Endometrium (tissue), 2 donors: ENCODE results near the gene ZNF22.

ENCODE experiments used
- FAIRE-seq: peaks from 2 replicates; lab custom pipeline; 2012; peaks lifted over from hg19 to GRCh38; lab: Jason Lieb, UNC
- donor health status: control.
- donor health status: control.

Gene ZNF22

DNA sequence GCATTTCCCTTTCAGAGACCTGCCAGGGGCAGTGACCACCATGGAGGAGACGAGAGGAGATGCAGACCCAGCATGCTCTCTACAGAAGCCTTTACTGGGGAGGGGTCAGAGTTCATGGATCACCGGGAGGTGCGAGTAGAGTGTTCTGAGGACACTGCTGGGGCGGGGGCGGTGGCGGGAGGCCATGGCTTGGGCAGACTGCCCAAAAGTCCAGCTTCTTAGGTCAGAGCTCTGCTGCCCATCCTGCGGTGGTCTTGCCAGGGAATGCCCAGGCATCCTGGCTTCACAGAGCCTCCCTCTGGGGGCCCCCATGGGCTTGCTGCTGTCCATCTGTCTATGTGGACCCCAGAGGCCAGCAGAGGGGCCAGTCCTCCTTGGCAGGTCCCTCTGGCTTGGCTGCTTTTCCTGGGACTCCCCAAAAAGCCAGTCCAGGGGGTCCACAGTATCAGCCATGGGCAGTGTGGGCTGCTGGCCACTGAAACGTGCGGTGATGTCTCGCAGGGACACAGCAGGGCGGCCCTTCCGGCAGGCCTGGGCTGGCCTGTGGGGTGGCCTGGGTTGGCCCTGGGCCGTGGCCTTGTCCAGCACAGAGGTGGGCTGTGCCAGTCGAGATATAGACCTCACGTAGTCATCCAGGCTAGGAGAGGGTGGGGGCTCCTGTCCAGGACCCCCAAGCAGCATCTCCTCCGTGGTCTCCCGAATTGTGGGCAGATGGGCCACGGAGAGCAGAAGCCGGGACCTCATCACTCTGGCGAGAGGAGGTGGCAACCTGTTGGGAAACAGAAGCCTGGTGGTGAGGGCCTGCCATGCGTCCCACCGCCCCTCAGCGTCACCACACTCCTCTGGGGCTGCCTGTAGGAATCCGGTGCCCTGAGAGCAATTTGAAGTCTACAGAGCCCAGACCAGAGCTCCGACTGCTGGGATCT, 23.2 kb upstream of the ZNF22 start:
- FAIRE-seq = no peak

DNA sequence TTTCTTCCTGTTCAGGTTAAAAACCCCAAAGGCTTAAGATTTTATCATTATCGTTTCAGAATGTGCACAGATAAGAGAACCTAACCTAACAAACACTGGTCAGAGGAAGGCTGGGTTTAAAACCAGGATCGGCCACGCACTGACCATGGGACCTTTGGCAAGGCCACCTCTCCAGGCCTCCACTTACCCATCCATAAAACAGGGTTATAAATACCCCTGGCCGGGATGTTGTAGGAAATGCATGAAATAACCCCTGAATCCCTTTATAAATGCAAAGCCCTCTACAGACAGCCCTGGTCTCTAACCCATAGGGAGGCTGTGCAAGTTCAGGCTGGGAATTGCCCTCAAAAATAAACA, 22.5 kb upstream of the ZNF22 start:
- no peak for FAIRE-seq

DNA sequence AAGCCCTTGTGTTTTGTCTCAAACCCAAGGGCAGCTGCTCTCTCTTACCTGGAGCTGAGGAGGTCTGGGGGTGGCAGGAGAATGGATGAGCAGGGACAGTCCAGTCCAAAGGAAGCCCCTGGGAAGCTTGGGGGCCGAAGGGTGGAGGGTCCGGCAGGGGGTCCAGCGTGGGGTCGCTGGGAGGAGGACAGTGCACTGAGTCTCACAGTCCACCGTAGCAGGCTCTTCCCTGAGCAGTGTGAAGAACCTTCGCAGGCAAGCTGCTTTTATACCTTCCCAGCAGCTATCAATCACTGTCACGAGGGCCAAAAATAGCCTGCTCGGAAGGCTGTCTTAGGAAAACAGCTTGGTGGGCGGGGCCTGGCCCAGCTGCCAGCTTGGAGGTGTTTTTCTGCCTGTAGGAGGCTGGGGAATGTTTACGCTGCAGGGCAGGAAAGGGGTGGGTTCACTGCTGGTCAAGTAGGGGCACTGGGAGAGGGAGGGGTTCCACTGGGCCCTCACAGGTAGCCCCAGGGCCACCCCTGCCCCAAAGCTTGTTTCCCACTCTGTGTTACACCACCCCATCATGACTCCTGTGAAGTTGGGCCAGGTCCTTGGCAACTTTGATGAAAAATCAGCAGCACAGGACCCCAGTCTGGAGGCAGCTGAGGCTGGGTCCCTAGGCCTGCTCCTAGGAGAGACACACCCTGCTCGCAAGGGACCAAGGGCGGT, 22.0 kb upstream of the ZNF22 start, which contains the start of gene DEPP1:
TSS of gene DEPP1 (minus strand) at position 240 of the 711 bp plus-strand sequence. CDS start 779 bp downstream, outside the sequence.
- no peak for FAIRE-seq

DNA sequence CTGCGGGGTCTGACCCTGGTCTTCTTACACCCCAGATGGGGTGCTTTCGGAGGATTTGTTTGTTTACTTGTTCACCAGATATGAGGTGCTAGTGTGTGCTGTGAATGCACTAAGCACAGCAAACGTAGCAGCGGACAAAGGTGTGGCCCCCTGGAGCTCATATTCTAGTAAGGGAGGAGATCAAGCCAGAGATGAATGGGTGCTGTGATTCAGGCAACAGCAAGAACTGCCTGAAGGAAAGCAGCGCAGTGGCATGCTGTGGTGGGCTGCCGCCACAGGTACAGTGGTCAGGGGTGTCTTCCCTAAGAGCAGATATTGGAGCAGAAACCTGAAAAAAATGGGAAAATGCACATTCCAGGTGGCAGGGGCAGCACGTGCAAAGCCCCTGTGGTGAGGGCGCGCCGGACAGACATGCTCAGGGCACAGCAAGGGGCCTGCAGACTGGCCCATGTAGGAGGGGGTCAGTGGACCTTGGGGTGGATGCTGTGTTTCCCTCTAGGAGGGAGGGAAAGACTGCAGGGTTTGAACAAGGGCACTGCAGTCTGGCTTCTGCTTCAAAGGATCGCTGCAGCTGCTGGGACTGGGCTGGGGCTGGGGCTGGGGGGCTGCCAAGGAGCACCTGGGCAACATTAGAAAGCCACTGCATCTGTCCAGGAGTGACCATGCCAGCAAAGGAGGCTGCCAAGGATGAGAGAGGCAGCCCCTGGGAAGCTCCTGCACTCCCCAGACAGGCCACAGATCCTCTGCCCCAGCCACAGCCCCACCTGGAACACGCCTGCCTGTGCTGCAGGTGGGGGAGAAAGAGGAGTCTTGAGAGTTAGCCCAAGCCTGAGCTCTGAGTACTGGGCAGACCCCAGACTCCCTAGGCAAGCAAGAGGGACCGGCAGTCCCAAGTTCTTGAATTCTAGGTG, 21.2 kb upstream of the ZNF22 start:
- FAIRE-seq = no peak

DNA sequence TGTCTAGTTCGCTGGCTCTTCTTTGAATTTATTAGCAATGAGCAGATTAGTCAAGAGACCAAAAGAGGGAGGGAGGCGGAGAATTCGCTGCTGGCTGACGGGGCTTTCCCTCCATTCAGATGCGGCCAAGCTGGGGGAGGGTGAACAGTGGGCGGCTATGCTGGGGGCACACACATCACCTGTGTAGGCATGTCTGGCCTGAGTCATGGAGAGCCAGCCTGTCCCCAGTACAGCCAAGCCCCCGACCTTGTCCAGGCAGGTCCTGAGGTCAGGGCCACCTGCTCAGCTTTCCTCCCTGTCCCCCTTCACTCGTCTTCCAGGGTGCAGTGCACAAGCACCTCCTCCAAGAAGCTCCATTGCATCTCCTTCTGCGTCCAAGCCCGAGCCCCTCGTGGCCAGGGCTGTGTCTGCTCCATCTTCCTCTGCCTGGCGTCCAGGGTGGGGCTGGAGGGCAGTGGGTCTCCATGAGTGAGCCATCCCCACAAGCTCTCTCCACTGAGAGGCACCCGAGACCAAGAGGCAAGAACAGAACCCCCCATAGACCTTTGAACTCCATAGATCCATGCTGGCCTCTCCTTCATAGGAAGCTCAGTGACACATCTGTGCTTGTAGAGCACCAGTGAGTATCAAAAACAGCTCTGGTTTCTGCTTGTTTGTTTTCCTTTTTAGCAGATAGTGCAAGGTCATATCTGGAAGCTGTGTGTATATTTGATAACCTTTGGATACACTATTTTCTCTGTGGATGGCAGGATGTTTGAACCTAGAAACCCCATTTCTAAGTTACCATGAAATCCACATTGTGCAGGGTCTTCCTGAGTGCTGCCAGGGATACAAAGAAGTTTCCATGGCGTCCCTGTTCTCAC, 20.2 kb upstream of the ZNF22 start:
- FAIRE-seq = no peak

DNA sequence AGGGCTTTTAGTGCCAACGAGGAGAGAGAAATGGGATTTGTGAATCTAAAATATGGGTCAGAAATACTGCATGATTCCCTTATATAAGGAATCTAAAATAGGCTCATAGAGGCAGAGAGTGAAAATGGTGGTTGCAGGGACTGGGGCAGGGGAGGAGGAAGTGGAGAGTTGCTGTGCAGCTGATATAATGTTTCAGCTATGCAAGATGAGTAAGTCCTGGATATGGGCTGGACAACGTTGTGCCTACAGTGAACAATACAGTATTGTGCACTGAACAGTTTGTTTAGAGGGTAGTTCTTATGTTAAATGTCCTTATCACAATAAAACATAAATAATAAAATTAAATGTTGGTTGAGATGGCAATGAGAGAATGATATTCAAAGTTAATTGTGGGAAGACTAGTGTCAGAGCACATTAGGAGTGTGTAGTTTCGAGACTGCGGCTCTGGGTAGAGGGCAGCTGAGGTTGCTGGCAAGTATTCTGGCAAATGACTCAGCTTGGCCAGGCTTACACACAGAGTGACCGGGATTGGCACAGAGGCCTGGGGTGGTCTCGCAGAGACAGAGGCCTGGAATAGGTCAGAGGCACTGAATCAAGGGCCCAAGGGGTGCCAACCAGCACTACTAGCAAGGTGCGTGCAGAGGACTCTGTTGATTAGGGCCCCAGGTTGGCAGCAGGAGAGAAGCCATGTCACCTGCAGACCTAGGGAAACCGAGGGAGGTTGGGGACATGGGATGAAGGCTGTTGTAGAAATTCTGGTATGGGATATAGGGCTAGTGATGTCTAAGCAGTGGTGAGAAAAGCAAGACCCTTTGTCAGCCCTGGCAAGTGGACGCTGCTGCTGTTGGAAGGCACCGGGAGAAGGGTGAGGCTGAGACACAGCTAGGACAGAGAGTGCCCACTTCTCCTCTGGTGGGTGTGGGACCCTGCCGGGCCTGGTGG, 19.3 kb upstream of the ZNF22 start:
- FAIRE-seq = no peak

DNA sequence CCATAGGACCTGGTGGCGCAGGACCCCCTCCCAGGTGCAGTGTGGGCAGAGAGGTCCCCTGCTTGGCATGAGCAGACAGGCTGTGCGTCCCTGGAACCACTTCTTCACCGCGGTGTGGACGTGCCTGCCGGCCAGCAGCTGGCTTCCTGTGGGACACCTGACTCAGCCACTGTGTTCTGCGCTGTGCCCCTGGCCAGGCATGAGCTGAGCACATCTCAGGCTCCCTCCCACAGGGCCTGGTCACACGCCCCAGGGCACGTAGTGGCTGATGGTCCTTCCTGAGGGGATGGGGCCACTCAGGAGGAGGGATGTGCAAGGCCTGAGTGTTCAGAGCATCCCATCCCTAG, 18.6 kb upstream of the ZNF22 start:
- no peak for FAIRE-seq

DNA sequence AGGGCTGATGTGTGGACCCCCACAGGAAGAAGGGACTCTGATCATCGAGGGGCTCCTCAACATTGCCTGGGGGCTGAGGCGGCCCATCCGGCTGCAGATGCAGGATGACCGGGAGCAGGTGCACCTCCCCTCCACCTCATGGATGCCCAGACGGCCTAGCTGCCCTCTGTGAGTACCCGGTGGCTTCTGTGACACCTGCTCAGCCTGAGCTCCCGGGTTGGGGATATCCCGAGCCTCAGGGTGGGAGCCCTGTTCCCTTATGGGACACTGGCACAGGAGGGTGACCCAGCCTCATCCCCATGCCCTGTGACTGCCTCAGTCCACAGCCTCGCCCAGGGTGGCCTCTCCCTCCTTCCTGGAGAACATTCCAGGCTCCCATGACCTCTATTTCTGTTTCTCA, 18.2 kb upstream of the ZNF22 start:
- FAIRE-seq = no peak

DNA sequence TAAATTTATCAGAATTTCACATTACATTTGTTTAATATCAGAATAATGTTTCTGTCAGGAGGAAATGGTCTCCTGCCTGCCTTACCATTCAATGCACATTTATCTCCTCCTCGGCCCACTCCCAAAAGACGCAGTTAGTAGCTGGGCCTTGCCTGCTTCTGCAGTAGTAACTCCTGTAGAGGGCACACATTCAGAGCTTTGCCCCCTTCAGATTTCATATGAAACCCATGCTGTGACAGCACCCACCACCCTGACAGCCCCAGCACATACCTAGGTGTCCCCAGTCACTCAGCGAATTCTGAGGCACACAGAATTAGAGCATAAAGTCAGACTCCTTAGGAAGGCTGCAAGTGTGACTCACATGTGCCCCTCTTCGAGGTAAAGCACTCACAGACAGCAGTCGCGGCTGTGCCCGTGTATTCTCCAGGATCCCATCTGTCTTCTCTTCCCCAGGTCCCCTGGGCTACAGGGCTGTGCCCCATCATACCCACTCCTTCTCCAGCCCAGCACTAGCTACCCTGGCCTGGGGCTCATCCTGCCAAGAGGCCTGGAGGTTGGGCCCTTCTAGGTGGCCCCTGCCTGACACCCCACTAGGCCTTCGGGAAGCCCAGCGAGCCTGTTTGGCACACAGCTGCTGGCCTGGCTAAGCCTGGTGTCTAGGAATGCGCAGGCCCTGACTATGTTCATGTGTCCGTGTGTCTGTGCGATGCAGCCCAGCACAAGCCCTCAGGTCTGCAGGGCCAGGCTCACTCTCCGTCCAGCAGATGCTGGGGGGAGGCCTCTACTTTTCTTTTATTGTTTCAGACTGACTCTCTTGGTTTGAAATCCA, 17.4 kb upstream of the ZNF22 start:
- no peak for FAIRE-seq

DNA sequence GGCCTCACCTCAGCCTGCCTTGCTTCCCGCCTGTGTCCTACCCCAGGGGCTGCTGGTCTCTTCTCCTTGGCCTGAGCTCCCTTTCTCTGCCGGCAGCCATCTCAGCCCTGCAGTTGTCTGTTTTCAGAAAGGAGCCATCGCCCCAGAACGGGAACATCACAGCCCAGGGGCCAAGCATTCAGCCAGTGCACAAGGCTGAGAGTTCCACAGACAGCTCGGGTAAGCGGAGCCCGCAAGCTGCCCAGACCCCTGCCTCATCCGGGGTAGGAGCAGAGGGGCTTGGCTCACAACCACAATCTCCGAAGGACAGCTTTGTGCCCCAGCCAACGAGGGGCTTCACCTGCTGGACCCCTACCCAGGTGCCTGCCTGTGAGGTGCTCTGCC, 16.8 kb upstream of the ZNF22 start:
- no peak for FAIRE-seq

DNA sequence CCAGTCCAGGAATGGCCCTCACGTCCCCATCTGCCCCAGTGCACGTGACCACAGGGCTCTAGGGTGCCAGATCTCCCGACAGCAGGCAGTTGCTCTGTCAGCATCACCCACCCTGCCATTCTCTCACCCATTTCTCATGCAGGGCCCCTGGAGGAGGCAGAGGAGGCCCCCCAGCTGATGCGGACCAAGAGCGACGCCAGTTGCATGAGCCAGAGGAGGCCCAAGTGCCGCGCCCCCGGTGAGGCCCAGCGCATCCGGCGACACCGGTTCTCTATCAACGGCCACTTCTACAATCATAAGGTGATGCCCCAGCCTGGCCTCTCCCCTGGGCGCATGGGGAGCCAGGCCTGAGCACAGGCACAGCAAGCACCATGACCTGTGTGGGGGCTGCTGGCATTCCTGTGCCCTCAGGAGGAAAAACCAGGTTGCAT, 16.0 kb upstream of the ZNF22 start:
- no peak for FAIRE-seq

DNA sequence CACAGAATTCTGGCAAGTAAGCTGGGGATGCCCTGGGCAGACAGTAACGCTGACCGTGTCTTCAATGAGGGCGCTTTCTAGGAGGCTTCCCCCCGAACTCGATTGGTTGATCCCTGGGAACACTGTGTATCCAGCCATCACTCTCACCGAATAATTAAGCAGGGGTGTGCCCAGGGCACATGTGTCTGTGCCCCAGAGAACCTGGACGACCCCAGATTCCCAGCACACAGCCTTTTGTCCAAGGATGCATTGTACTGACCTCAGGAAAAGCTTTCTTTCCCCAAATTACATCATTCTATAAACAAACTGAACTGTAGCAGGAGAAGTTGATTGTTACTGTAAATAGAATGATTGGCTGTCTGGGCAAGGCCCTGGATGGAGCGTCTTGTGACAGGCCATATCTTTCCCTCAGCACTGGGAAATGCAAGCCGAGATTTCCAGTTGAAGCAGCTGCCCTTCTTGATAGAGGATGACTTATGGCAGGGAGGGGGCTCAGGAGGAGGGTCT, 15.5 kb upstream of the ZNF22 start:
- no peak for FAIRE-seq

DNA sequence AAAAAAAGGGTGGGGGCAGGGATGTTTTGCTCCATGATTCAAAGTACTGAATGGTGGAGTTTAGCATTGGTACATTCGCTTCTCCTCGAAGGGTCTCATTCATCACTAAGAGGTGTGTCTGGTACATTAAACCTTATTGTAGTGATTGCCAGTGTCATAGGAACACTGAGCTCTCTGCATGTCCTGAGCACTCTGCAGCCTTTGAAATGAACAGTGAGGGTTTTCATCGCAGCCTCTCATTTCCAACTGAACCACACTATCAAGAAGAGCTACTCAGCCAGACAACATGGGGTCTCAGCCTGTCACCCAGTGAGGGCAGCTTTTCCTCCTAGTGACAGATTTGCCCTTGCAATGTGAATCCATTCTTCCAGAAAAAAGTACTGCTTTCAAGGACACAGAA, 14.5 kb upstream of the ZNF22 start:
- no peak for FAIRE-seq

DNA sequence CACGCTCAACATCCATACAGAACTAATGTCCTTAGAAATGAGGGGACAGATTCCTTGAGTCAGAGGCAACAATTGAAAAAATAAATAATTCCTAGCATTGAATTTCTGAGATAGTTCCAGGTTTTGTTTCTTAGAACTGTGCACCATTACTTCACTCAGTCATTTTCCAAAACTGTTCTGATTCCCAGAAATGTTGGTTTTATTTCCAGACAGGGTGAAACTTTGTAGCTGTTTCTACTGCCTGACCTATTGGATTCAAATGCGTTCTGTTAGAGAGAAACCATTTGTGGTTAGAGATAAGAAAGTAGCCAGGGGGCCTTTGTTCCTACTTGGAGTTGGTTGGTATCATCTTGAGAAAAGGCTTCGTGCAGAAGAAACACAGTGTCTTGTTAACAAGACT, 14.1 kb upstream of the ZNF22 start:
- FAIRE-seq = no peak

DNA sequence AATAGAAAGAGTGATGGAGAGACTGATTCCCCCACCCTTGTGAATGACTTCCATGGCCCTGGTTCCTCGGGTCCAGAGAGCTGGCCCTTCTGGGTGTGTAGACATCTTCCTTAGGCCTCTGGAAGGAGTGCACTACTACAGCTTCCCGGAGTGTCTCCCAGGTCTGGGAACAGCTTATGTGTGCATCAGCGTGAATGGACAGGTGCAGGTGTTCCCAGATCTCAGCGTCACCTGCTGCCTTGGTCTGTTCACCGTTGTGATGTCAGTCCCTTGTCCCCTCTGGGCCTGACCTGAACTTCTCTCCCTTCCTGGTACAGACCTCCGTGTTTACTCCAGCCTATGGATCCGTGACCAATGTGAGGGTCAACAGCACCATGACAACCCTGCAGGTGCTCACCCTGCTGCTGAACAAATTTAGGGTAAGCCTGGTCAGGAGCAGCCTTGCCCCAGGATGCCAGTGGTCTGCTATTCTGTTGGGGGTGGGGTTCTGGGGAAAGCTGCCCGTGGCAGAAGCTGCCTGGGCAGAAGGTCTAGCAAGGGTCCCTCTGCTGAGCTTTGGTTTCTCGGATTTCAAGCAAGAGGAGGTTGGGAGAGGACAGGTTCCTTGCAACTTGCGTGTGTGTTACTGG, 11.7 kb upstream of the ZNF22 start:
- no peak for FAIRE-seq

DNA sequence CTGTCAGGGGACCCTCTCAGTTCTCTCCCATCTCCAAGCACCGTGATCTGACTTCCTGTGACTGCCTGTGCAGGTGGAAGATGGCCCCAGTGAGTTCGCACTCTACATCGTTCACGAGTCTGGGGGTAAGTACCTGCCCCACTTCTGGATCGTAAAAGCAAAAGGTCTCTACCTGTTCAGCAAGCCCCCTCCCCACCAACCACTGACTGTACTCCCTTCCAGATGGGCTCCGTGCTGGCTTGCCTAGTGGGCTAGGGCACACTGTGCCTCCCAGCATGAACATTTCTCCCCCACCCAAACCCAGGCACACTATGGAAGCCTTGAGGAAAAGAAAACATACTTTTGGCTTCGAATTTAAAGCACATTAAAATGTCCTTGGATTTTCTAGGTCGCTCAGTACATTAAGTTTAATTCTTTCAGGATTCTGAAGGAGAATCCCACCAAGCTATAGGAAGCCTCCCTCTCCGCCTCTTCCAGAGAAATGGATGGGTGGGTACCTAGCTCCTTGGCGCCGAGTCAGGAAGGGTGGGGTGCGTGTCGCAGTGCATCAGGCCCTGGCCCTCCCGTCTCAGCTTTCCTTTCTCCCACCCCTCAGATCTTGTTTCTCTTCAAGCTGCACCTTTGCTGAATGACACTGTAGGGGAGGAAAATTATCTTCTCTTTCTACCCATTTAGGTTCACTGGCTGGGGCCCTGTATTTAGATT, 11.0 kb upstream of the ZNF22 start:
- no peak for FAIRE-seq

DNA sequence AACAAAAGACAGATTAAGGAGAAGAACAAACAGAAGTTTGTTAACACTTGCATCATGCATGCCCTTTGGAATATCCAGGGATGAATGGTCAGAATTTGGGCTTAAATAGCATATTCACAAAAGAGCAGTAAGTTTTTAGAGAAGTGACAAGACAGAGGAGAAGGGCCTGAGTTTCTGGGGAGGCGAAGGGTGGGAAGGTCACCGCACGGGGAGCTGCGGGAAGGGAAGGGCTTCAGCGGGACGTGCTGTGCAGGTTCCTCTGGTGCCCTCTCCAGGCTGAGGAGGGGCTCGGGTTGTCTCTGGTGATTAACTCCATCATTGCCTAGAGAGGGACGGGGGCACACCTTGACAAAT, 10.4 kb upstream of the ZNF22 start:
- no peak for FAIRE-seq

DNA sequence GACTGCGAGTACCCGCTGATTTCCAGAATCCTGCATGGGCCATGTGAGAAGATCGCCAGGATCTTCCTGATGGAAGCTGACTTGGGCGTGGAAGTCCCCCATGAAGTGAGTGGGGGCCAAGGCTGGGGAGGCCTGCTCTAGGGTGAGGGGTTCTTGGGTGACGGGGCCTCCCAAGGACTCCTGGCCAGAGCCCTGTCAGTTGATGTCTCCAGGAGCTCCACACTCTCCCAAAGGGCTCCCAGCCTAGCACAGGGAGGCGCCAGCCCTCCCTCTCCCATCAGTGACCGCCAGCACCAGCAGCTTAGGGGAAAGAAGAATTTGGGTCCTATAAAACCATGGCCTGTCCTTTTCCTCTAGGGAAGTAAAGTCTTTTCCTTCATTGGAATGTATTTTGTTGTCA, 9.8 kb upstream of the ZNF22 start:
- no peak for FAIRE-seq
